Natural killer cell (primary cell): Measurements from ENCODE around the gene SLC25A18. TPM values are rescaled to one million over a fixed set of nuclear protein-coding genes. Genes with fewer than 3 reads are reported as not detected.

ENCODE experiments used
- ATAC-seq, 3 donors: fragments of 150-1000 bp in 2 of 3; fragments of 200-7000 bp in 1 of 3; cut with Tn5 transposase; 1 replicate in 1 of 3; 2 replicates in 2 of 3; pipeline ENCODE4 v1.10.0; 2021; ENCODE audit warnings: mild to moderate bottlenecking in 2 of 3, moderate library complexity in 2 of 3
- DNase-seq, 2 donors: peaks; one replicate each; pipeline versions ENCODE4 v3.0.0 to v3.0.0-alpha.2; 2013 to 2021; ENCODE audit warnings: mixed read lengths in 1 of 2
- H3K27ac ChIP-seq: one replicate; pipeline ENCODE4 v1.5.1; 2013; ENCODE audit warnings: mild to moderate bottlenecking, low read length
- H3K27me3 ChIP-seq: one replicate; pipeline ENCODE4 v1.6.1; 2013; ENCODE audit warnings: low read length; ENCODE audit not compliant: control insufficient read depth, insufficient read depth
- H3K36me3 ChIP-seq: one replicate; pipeline ENCODE4 v1.6.1; 2013; ENCODE audit warnings: low read length; ENCODE audit not compliant: control insufficient read depth, insufficient read depth
- H3K4me1 ChIP-seq: one replicate; pipeline ENCODE4 v1.6.1; 2013; ENCODE audit warnings: low read length; ENCODE audit not compliant: control insufficient read depth, insufficient read depth
- H3K4me3 ChIP-seq: one replicate; pipeline ENCODE4 v1.5.1; 2013; ENCODE audit warnings: low read length
- H3K9me3 ChIP-seq: one replicate; pipeline ENCODE4 v1.6.1; 2013; ENCODE audit warnings: low read length; ENCODE audit not compliant: control insufficient read depth, insufficient read depth
- H3K27ac Mint-ChIP-seq, 2 donors: one replicate each; pipeline ENCODE4 v1.8.0; 2022; ENCODE audit warnings: mild to moderate bottlenecking in 2 of 2, mixed read lengths in 2 of 2, moderate library complexity in 1 of 2
- H3K27me3 Mint-ChIP-seq, 2 donors: one replicate each; pipeline ENCODE4 v1.8.0; 2022; ENCODE audit warnings: low read depth in 2 of 2, mixed read lengths in 2 of 2
- H3K36me3 Mint-ChIP-seq: one replicate; pipeline ENCODE4 v1.8.0; 2022; ENCODE audit warnings: mixed read lengths
- H3K4me1 Mint-ChIP-seq, 2 donors: one replicate each; pipeline ENCODE4 v1.8.0; 2022; ENCODE audit warnings: mixed read lengths in 2 of 2
- H3K4me3 Mint-ChIP-seq: one replicate; pipeline ENCODE4 v1.8.0; 2022; ENCODE audit warnings: mild to moderate bottlenecking, moderate library complexity, mixed read lengths
- H3K9me3 Mint-ChIP-seq, 2 donors: one replicate each; pipeline ENCODE4 v1.8.0; 2022; ENCODE audit warnings: mixed read lengths in 2 of 2
- WGBS: methylation state at CpG from one replicate; pipeline ENCODE4 v1.1.7; 2013; ENCODE audit warnings: missing lambda C conversion rate; ENCODE audit not compliant: insufficient coverage; 5-methylcytosine and 5-hydroxymethylcytosine counted together
- intact Hi-C: fragments of 100-400 bp; cut with micrococcal nuclease; formaldehyde crosslinking; loops from one replicate; pipeline ENCODE4 v1.14.2; 2022
- total RNA-seq, 4 donors: library from RNA; stranded (reverse); fragments of 120-200 nt in 1 of 4; gene quantifications; one replicate each; pipeline versions ENCODE4 v1.2.3 to v1.2.4, GENCODE V29; 2013 to 2022
- TF ChIP-seq, protein P1 (sequence below): fragments of 200-600 bp; IDR thresholded peaks from one replicate; pipeline ENCODE4 v1.8.0; 2022; ENCODE audit warnings: antibody characterized with exemption

SLC25A18 gene
- total RNA-seq, 3 donors from 2014 or later (not counting 1 experiment from before 2014, with no cell fraction given), result not detected

DNA sequence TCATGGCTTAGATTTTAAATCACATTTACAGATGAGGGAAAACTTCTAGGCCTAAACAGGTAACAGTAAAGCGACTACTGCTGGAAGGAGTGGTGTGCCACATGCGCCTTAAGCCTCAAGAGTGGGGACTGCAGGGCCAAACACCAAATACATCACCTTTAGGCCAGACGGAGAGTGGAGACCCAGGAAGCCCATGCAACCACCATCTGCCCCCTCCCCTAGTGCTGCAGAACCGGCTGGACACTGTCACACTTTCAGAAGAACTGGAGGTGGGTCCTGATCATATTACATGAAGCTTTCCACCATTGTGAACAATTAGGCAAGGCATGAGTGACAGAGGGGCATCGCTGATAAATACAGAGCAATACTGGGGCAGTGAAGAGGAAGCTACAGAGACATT lies 28.9 kb downstream of the SLC25A18 start:
- no peak overlapping the region for H3K27ac Mint-ChIP-seq
- no peaks in the 10 kb centered on the region for H3K9me3 Mint-ChIP-seq
- 96% methylated on average over 5 of the region's 5 CpGs for WGBS
- Histone ChIP-seq H3K27me3 (no peaks in the 10 kb centered on the region), H3K36me3 (peaks cover 51% of the 10 kb centered on the region), H3K4me3 (no peak overlapping the region), H3K9me3 (no peaks in the 10 kb centered on the region), H3K27ac (no peak overlapping the region), H3K4me1 (no peaks in the 10 kb centered on the region)
- no peak for DNase-seq
- no peaks in the 10 kb centered on the region for H3K27me3 Mint-ChIP-seq
- TF ChIP-seq, protein P1, sequence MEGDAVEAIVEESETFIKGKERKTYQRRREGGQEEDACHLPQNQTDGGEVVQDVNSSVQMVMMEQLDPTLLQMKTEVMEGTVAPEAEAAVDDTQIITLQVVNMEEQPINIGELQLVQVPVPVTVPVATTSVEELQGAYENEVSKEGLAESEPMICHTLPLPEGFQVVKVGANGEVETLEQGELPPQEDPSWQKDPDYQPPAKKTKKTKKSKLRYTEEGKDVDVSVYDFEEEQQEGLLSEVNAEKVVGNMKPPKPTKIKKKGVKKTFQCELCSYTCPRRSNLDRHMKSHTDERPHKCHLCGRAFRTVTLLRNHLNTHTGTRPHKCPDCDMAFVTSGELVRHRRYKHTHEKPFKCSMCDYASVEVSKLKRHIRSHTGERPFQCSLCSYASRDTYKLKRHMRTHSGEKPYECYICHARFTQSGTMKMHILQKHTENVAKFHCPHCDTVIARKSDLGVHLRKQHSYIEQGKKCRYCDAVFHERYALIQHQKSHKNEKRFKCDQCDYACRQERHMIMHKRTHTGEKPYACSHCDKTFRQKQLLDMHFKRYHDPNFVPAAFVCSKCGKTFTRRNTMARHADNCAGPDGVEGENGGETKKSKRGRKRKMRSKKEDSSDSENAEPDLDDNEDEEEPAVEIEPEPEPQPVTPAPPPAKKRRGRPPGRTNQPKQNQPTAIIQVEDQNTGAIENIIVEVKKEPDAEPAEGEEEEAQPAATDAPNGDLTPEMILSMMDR, result no peak
- intact Hi-C loops, result no loop called here
- H3K4me1 Mint-ChIP-seq, result peaks cover 0 to 4% of the 10 kb centered on the region in 2 donors
- no peak overlapping the region for H3K4me3 Mint-ChIP-seq
- no peak for ATAC-seq
- H3K36me3 Mint-ChIP-seq, result peaks cover 9% of the 10 kb centered on the region

DNA sequence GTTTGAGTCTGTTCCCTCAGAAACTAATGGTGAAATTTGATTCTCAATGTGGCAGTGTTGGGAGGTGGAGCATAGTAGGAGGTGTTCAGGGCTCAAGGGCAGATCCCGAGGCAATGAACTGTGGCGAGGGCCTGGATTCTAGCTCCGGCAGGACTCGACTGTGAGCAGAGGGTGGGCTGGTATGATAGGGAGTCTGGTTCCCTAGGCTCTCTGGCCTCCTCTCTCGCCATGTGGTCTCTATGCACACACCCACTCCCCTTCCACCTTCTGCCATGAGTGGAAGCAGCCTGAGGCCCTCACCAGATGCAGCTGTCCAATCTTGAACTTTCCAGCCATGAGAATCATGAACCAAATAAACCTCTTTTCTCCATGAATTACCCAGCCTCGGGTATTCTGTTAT lies 32.9 kb downstream of the SLC25A18 start:
- Mint-ChIP-seq H3K4me1 (peaks cover 0 to 4% of the 10 kb centered on the region in 2 donors), H3K27ac (no peak overlapping the region)
- ATAC-seq, result no peak

DNA sequence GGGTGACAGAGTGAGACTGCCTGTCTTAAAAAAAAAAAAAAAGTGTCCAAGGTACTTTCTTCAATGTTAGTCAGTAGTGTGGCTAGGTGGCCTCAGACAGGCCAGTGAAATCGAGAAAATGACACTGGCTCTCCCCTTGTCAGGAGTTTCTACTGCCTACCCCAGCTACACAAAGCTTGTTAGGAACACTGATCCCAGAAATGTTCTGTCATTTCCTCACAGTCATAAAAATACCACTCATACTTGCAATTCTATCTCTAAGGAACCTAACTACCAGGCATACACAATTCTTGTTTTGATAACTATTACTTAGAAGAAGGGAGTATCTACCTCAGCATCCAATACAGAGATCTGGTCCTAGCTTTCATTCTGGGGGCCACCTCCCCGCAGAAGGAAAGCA lies 33.9 kb downstream of the SLC25A18 start:
- Histone ChIP-seq H3K4me3 (no peak overlapping the region), H3K27me3 (no peaks in the 10 kb centered on the region), H3K9me3 (no peaks in the 10 kb centered on the region), H3K36me3 (peaks cover 71% of the 10 kb centered on the region), H3K27ac (no peak overlapping the region), H3K4me1 (no peaks in the 10 kb centered on the region)
- no peaks in the 10 kb centered on the region for H3K9me3 Mint-ChIP-seq
- WGBS, result 90% methylated on average over 2 of the region's 2 CpGs
- intact Hi-C loops, result no loop called here
- peaks cover 22% of the 10 kb centered on the region for H3K36me3 Mint-ChIP-seq
- no peak for ATAC-seq
- no peak overlapping the region for H3K4me3 Mint-ChIP-seq
- no peak for DNase-seq
- H3K4me1 Mint-ChIP-seq, result peaks cover 0 to 4% of the 10 kb centered on the region in 2 donors
- TF ChIP-seq, protein P1, result no peak
- no peaks in the 10 kb centered on the region for H3K27me3 Mint-ChIP-seq
- H3K27ac Mint-ChIP-seq, result no peak overlapping the region

More for the DNA sequence above, 32.9 kb downstream of the SLC25A18 start:
- Histone ChIP-seq H3K36me3 (peaks cover 79% of the 10 kb centered on the region), H3K27ac (no peak overlapping the region), H3K27me3 (no peaks in the 10 kb centered on the region), H3K4me1 (no peaks in the 10 kb centered on the region), H3K4me3 (no peak overlapping the region), H3K9me3 (no peaks in the 10 kb centered on the region)
- intact Hi-C loops, result no loop called here
- H3K4me3 Mint-ChIP-seq, result no peak overlapping the region
- DNase-seq, result no peak
- H3K36me3 Mint-ChIP-seq, result peaks cover 22% of the 10 kb centered on the region
- whole genome bisulfite sequencing, result 98% methylated on average over 6 of the region's 6 CpGs
- H3K27me3 Mint-ChIP-seq, result no peaks in the 10 kb centered on the region
- TF ChIP-seq, protein P1, result no peak
- H3K9me3 Mint-ChIP-seq, result no peaks in the 10 kb centered on the region

DNA sequence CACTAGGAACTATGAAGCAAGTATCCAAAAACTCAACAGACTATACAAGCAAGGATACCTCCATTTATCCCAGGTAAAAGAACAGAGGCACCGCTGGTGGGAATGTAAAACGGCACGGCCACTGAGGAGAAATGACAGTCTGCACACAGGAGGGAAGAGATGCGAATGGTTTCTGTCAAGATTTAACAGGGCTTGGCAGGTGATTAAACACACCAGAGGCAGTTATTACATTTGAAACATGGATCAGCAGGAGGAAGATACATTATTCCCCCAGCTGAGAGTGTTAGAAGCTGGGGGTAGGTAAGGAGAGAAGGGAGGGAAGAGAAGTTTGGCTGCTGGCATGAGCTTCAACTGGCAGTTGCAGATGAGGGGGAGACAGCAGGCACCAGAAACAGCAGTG lies 35.0 kb downstream of the SLC25A18 start:
- H3K27me3 Mint-ChIP-seq, result no peaks in the 10 kb centered on the region
- 96% methylated on average over 4 of the region's 4 CpGs for WGBS
- no peak overlapping the region for H3K4me3 Mint-ChIP-seq
- Histone ChIP-seq H3K36me3 (peaks cover 63% of the 10 kb centered on the region), H3K4me1 (no peaks in the 10 kb centered on the region), H3K9me3 (no peaks in the 10 kb centered on the region), H3K4me3 (no peak overlapping the region), H3K27ac (no peak overlapping the region), H3K27me3 (no peaks in the 10 kb centered on the region)
- intact Hi-C loops, result no loop called here
- peaks cover 0 to 4% of the 10 kb centered on the region in 2 donors for H3K4me1 Mint-ChIP-seq
- no peak for DNase-seq
- TF ChIP-seq, protein P1, result no peak
- peaks cover 22% of the 10 kb centered on the region for H3K36me3 Mint-ChIP-seq
- H3K27ac Mint-ChIP-seq, result no peak overlapping the region
- ATAC-seq, result no peak
- no peaks in the 10 kb centered on the region for H3K9me3 Mint-ChIP-seq
